Thyroid gland (tissue), 4 donors: ENCODE data around the gene RB1. TPM values are rescaled to one million over a fixed set of nuclear protein-coding genes. Genes with fewer than 3 reads are reported as not detected.
"Not testable (repeated sequence)": the region's sequence is repeated elsewhere in the genome, so short reads cannot be mapped to it uniquely, and the experiment has no call there.

Experiments used
- DNase-seq, 2 donors: peaks; one replicate each; pipeline ENCODE4 v3.0.0-alpha.2; 2019
- H3K27ac ChIP-seq, 3 donors: fragments of 200-600 bp; sonication (generic); 1 replicate in 2 of 3; 2 replicates in 1 of 3; pipeline ENCODE4 v1.5.1; 2016 to 2019; ENCODE audit warnings: mild to moderate bottlenecking in 1 of 3, moderate library complexity in 1 of 3
- H3K27me3 ChIP-seq: fragments of 200-600 bp; sonication (generic); one replicate; pipeline ENCODE4 v1.5.1; 2019
- H3K36me3 ChIP-seq, 2 donors: fragments of 200-600 bp; sonication (generic); one replicate each; pipeline ENCODE4 v1.5.1; 2016 to 2019
- H3K4me1 ChIP-seq, 2 donors: fragments of 200-600 bp; sonication (generic); one replicate each; pipeline ENCODE4 v1.5.1; 2017 to 2019
- H3K4me3 ChIP-seq, 3 donors: fragments of 200-600 bp; sonication (generic); replicated peaks in 1 of 3; 1 replicate in 2 of 3; 2 replicates in 1 of 3; pipeline ENCODE4 v1.5.1; 2016; ENCODE audit warnings: mild to moderate bottlenecking in 1 of 3
- H3K9me3 ChIP-seq: fragments of 200-600 bp; sonication (generic); one replicate; pipeline ENCODE4 v1.5.1; 2017
- CTCF ChIP-seq, 6 experiments: fragments of 200-600 bp in 3 of 6; fragments of 450-650 bp in 3 of 6; sonication (generic) in 3 of 6; IDR thresholded peaks; one replicate each; pipeline ENCODE4 v1.5.1; 2016 to 2019; ENCODE audit warnings: antibody characterized with exemption in 6 of 6, mild to moderate bottlenecking in 2 of 6, inconsistent platforms in 1 of 6, moderate library complexity in 1 of 6
- POLR2A ChIP-seq, 2 donors: fragments of 450-650 bp; IDR thresholded peaks; one replicate each; pipeline ENCODE4 v1.6.1; 2017; ENCODE audit warnings: antibody characterized with exemption in 2 of 2, mild to moderate bottlenecking in 2 of 2, moderate library complexity in 1 of 2
- WGBS, 2 donors: methylation state at CpG; one replicate each; pipeline ENCODE4 v1.1.5; 2017; 5-methylcytosine and 5-hydroxymethylcytosine counted together
- intact Hi-C: fragments of 100-400 bp; cut with DNase I; formaldehyde crosslinking; loops from one replicate; pipeline ENCODE4 v1.15.1; 2023
- total RNA-seq, 4 donors: library from RNA; depleted of rRNA; stranded (reverse); fragments of >200 nt; gene quantifications; one replicate each; pipeline ENCODE4 v1.2.3, GENCODE V29; 2016

Gene RB1
- total RNA-seq, 4 donors from 2014 or later: 38.5 to 62.1 (median 41.8) TPM

- 85 to 86% methylated on average over 2 of the region's 2 CpGs for WGBS, 2 donors
Measured at GRCh38 chr13:48344264-48344663, 40.7 kb downstream of the RB1 start.

GRCh38 chr13:48346583-48346982 is 43.0 kb downstream of the RB1 start:
- peaks cover 9 to 15% of the 10 kb centered on the region in 2 donors for H3K36me3 ChIP-seq
- no peaks in the 10 kb centered on the region for H3K27me3 ChIP-seq
- no peak overlapping the region for H3K27ac ChIP-seq
- no peaks in the 10 kb centered on the region for H3K4me1 ChIP-seq
- DNase-seq: no peak
- no peaks in the 10 kb centered on the region for H3K9me3 ChIP-seq
- 94 to 95% methylated on average over 1 of the region's 1 CpG for WGBS, 2 donors
- TF ChIP-seq POLR2A (IDR thresholded peaks at IDR 0.05) (no peak), CTCF (IDR thresholded peaks at IDR 0.05) (no peak)
- intact Hi-C loops: no loop called here
- no peak overlapping the region for H3K4me3 ChIP-seq

More at GRCh38 chr13:48344264-48344663, 40.7 kb downstream of the RB1 start:
- no peaks in the 10 kb centered on the region for H3K9me3 ChIP-seq
- H3K4me1 ChIP-seq: no peaks in the 10 kb centered on the region
- intact Hi-C loops: no loop called here
- H3K4me3 ChIP-seq: no peak overlapping the region
- DNase-seq: no peak
- H3K36me3 ChIP-seq: peaks cover 0 to under 1% of the 10 kb centered on the region in 2 donors
- TF ChIP-seq POLR2A (IDR thresholded peaks at IDR 0.05) (no peak), CTCF (IDR thresholded peaks at IDR 0.05) (no peak)
- H3K27me3 ChIP-seq: no peaks in the 10 kb centered on the region
- H3K27ac ChIP-seq: no peak overlapping the region

- 93 to 96% methylated on average over 2 of the region's 2 CpGs for WGBS, 2 donors
- Histone ChIP-seq H3K27ac (no peak overlapping the region), H3K4me3 (no peak overlapping the region), H3K9me3 (no peaks in the 10 kb centered on the region), H3K4me1 (no peaks in the 10 kb centered on the region), H3K27me3 (no peaks in the 10 kb centered on the region), H3K36me3 (peaks cover 9 to 15% of the 10 kb centered on the region in 2 donors)
- intact Hi-C loops: no loop called here
- DNase-seq: no peak
- TF ChIP-seq CTCF (IDR thresholded peaks at IDR 0.05) (no peak), POLR2A (IDR thresholded peaks at IDR 0.05) (no peak)
Measured at GRCh38 chr13:48349525-48349924, 46.0 kb downstream of the RB1 start.

GRCh38 chr13:48353590-48353989 is 50.0 kb downstream of the RB1 start:
- no peak for DNase-seq
- H3K4me3 ChIP-seq: no peak overlapping the region
- H3K27me3 ChIP-seq: no peaks in the 10 kb centered on the region
- H3K27ac ChIP-seq: no peak overlapping the region
- H3K36me3 ChIP-seq: peaks cover 9 to 15% of the 10 kb centered on the region in 2 donors
- intact Hi-C loops: no loop called here
- WGBS, 2 donors: 97 to 98% methylated on average over 2 of the region's 2 CpGs
- no peaks in the 10 kb centered on the region for H3K4me1 ChIP-seq
- TF ChIP-seq POLR2A (IDR thresholded peaks at IDR 0.05) (no peak), CTCF (IDR thresholded peaks at IDR 0.05) (no peak)
- H3K9me3 ChIP-seq: no peaks in the 10 kb centered on the region

- H3K9me3 ChIP-seq, H3K36me3 ChIP-seq, DNase-seq, intact Hi-C loops, H3K27ac ChIP-seq, H3K4me3 ChIP-seq, H3K4me1 ChIP-seq, H3K27me3 ChIP-seq: not testable (repeated sequence)
- 97% methylated on average over 2 of the region's 2 CpGs for WGBS, 2 donors
Measured at GRCh38 chr13:48355524-48355923, 52.0 kb downstream of the RB1 start.

- 49 to 58% methylated on average over 3 of the region's 3 CpGs for WGBS, 2 donors
- Histone ChIP-seq H3K27me3 (no peaks in the 10 kb centered on the region), H3K27ac (no peak overlapping the region), H3K9me3 (no peaks in the 10 kb centered on the region), H3K4me3 (no peak overlapping the region), H3K4me1 (no peaks in the 10 kb centered on the region), H3K36me3 (no peaks in the 10 kb centered on the region)
- intact Hi-C loops: no loop called here
- no peak for DNase-seq
- TF ChIP-seq CTCF (IDR thresholded peaks at IDR 0.05): no peak
- TF ChIP-seq POLR2A (IDR thresholded peaks at IDR 0.05): no peak
Measured at GRCh38 chr13:48356750-48357149, 53.2 kb downstream of the RB1 start.
